ENCODE data around the gene KRIT1. TPM values are rescaled to one million over a fixed set of nuclear protein-coding genes. Genes with fewer than 3 reads are reported as not detected.

KRIT1 gene
- total RNA-seq, 1 experiment from 2014 or later = 34.1 TPM

- TF ChIP-seq, protein P1, sequence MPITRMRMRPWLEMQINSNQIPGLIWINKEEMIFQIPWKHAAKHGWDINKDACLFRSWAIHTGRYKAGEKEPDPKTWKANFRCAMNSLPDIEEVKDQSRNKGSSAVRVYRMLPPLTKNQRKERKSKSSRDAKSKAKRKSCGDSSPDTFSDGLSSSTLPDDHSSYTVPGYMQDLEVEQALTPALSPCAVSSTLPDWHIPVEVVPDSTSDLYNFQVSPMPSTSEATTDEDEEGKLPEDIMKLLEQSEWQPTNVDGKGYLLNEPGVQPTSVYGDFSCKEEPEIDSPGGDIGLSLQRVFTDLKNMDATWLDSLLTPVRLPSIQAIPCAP (CRISPR knock-in tag; IDR thresholded peaks at IDR 0.05) = no peak
- no peak for TF ChIP-seq EMX1 (CRISPR knock-in tag; IDR thresholded peaks at IDR 0.05)
These were observed 14.6 kb upstream of the KRIT1 start (continued) for GRCh38 chr7:92260248-92260781.

- no peak for ATAC-seq
- H3K27ac Mint-ChIP-seq = peak overlapping the region; percentile 73; the same call in 1 of the 2 replicates
- POLR2A ChIA-PET = interaction anchor here (1.0 kb wide), 1 partner anchor 187 kb away, joined by 3 read pairs; the partner anchor contains the start of gene GATAD1
These were observed 14.0 kb upstream of the KRIT1 start for GRCh38 chr7:92259610-92260247.

DNA sequence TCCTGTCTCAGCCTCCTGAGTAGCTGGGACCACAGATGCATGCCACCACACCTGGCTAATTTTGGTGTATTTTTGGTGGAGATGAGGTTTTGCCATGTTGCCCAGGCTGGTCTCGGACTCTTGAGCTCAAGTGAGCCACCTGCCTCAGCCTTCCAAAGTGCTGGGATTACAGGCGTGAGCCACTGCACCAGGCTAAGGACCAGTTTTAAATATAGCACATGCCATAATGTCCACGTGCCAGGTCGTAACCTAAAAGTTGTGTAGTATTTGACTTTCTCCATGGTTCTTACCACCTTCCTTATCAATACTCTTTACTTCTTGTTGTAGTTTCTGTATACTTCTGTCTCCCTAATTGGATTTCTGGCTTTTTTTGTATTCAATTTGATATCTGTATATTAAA lies 13.3 kb upstream of the KRIT1 start:
- POLR2A ChIA-PET = no interaction called here
- Mint-ChIP-seq H3K27me3 (ENCODE audit: low read depth) (no peaks in the 10 kb centered on the region), H3K27ac (no peak overlapping the region), H3K36me3 (peaks cover 8% of the 10 kb centered on the region), H3K4me1 (peaks cover 3% of the 10 kb centered on the region), H3K9me3 (peaks cover 13% of the 10 kb centered on the region), H3K4me3 (no peak overlapping the region)
- TF ChIP-seq ZNF263 (CRISPR knock-in tag; IDR thresholded peaks at IDR 0.05; ENCODE audit: low read depth) = no peak
- no peak for TF ChIP-seq MLX (CRISPR knock-in tag; IDR thresholded peaks at IDR 0.05)
- TF ChIP-seq CBFB (CRISPR knock-in tag; IDR thresholded peaks at IDR 0.05; ENCODE audit: low read depth) = no peak
- no peak for TF ChIP-seq ZNF396 (CRISPR knock-in tag; IDR thresholded peaks at IDR 0.05; ENCODE audit: borderline replicate concordance)
- ATAC-seq (no peak), DNase-seq (ENCODE audit: low spot score) (no peak)
- CTCF ChIA-PET = no interaction called here

More at GRCh38 chr7:92259610-92260247, 14.0 kb upstream of the KRIT1 start:
- DNase-seq (ENCODE audit: low spot score) = no peak
- Mint-ChIP-seq H3K4me3 (no peak overlapping the region), H3K9me3 (peaks cover 10% of the 10 kb centered on the region), H3K36me3 (peaks cover 5% of the 10 kb centered on the region), H3K27me3 (ENCODE audit: low read depth) (no peaks in the 10 kb centered on the region), H3K4me1 (peaks cover 3% of the 10 kb centered on the region)
- CTCF ChIA-PET = no interaction called here
- TF ChIP-seq ETV6 (CRISPR knock-in tag; IDR thresholded peaks at IDR 0.05) (no peak), RORB (CRISPR knock-in tag; IDR thresholded peaks at IDR 0.05) (no peak), MXD4 (CRISPR knock-in tag; IDR thresholded peaks at IDR 0.05; ENCODE audit: borderline replicate concordance) (no peak), CREB1 (CRISPR knock-in tag; IDR thresholded peaks at IDR 0.05) (no peak), ZNF423 (CRISPR knock-in tag; IDR thresholded peaks at IDR 0.05) (no peak), NFATC4 (CRISPR knock-in tag; IDR thresholded peaks at IDR 0.05) (no peak), E2F4 (CRISPR knock-in tag; IDR thresholded peaks at IDR 0.05; ENCODE audit: borderline replicate concordance, low read depth) (no peak), ZNF671 (CRISPR knock-in tag; IDR thresholded peaks at IDR 0.05) (no peak), SMAD3 (CRISPR knock-in tag; IDR thresholded peaks at IDR 0.05; ENCODE audit: borderline replicate concordance) (no peak)
- TF ChIP-seq, protein P2, sequence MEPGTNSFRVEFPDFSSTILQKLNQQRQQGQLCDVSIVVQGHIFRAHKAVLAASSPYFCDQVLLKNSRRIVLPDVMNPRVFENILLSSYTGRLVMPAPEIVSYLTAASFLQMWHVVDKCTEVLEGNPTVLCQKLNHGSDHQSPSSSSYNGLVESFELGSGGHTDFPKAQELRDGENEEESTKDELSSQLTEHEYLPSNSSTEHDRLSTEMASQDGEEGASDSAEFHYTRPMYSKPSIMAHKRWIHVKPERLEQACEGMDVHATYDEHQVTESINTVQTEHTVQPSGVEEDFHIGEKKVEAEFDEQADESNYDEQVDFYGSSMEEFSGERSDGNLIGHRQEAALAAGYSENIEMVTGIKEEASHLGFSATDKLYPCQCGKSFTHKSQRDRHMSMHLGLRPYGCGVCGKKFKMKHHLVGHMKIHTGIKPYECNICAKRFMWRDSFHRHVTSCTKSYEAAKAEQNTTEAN (CRISPR knock-in tag; IDR thresholded peaks at IDR 0.05) = no peak

- CTCF ChIA-PET = no interaction called here
- POLR2A ChIA-PET = no interaction called here
- no peak overlapping the region for H3K4me3 Mint-ChIP-seq
- H3K36me3 Mint-ChIP-seq = peaks cover 13% of the 10 kb centered on the region
- peaks cover 10% of the 10 kb centered on the region for H3K4me1 Mint-ChIP-seq
- no peaks in the 10 kb centered on the region for H3K27me3 Mint-ChIP-seq (ENCODE audit: low read depth)
- ATAC-seq (no peak), DNase-seq (ENCODE audit: low spot score) (no peak)
- no peak overlapping the region for H3K27ac Mint-ChIP-seq
- H3K9me3 Mint-ChIP-seq = peaks cover 13% of the 10 kb centered on the region
- TF ChIP-seq SP1 (CRISPR knock-in tag; conservative IDR thresholded peaks at IDR 0.05) = no peak
- TF ChIP-seq ARID4B (CRISPR knock-in tag; IDR thresholded peaks at IDR 0.05; ENCODE audit: borderline replicate concordance) = no peak
- TF ChIP-seq ZBTB21 (CRISPR knock-in tag; IDR thresholded peaks at IDR 0.05; ENCODE audit: borderline replicate concordance) = no peak
- TF ChIP-seq RELA (CRISPR knock-in tag; IDR thresholded peaks at IDR 0.05; ENCODE audit: borderline replicate concordance) = no peak
- no peak for TF ChIP-seq ZSCAN18 (CRISPR knock-in tag; IDR thresholded peaks at IDR 0.05)
- no peak for TF ChIP-seq TEAD4 (CRISPR knock-in tag; IDR thresholded peaks at IDR 0.05)
These were observed 9.6 kb upstream of the KRIT1 start for GRCh38 chr7:92255308-92255707.
